Activated CD4-positive, alpha-beta T cell treated with anti-CD3 and anti-CD28 coated beads, Interleukin-2, amount 10 ng/mL, durations not matched to agents 7 days and 5 days (primary cell): ENCODE results near the gene MDP1. TPM values are rescaled to one million over a fixed set of nuclear protein-coding genes. Genes with fewer than 3 reads are reported as not detected.
A peak's percentile ranks its signal among the peaks of the same experiment; 100 is the strongest.

Experiments
- CTCF ChIA-PET: fragments of 350-600 bp; sonication (Branson Sonifier 250); formaldehyde crosslinking; loops from one replicate; lab custom pipeline; 2021; ENCODE audit warnings: antibody characterized with exemption; lab: Charles Lee
- POLR2A ChIA-PET: fragments of 350-600 bp; sonication (Branson Sonifier 250); formaldehyde crosslinking; loops from one replicate; lab custom pipeline; 2021; ENCODE audit warnings: antibody characterized with exemption; lab: Charles Lee
- DNase-seq: peaks from one replicate; pipeline ENCODE4 v3.0.0-alpha.2; 2020
- H3K27ac Mint-ChIP-seq: one replicate; pipeline ENCODE4 v1.8.0; 2021; ENCODE audit warnings: mild to moderate bottlenecking, moderate library complexity, mixed read lengths
- H3K27me3 Mint-ChIP-seq: one replicate; pipeline ENCODE4 v1.8.0; 2021; ENCODE audit warnings: mixed read lengths
- H3K36me3 Mint-ChIP-seq: one replicate; pipeline ENCODE4 v1.8.0; 2021; ENCODE audit warnings: low read depth, mixed read lengths
- H3K4me1 Mint-ChIP-seq: one replicate; pipeline ENCODE4 v1.8.0; 2021; ENCODE audit warnings: mixed read lengths
- H3K4me3 Mint-ChIP-seq: one replicate; pipeline ENCODE4 v1.8.0; 2021; ENCODE audit warnings: mild to moderate bottlenecking, moderate library complexity, mixed read lengths
- H3K9me3 Mint-ChIP-seq: one replicate; pipeline ENCODE4 v1.8.0; 2021; ENCODE audit warnings: mixed read lengths
- total RNA-seq, 2 experiments: library from RNA; stranded (reverse); gene quantifications; one replicate each; pipeline ENCODE4 v1.2.3, GENCODE V29; 2021

The MDP1 gene
- 10 to 100 TPM; 10.1 to 10.7 TPM for total RNA-seq

- Mint-ChIP-seq H3K36me3 (peaks cover 27% of the 10 kb centered on the region), H3K9me3 (no peaks in the 10 kb centered on the region), H3K4me1 (peaks cover 50% of the 10 kb centered on the region), H3K27ac (peak within 1 kb of the TSS; percentile 95), H3K4me3 (peak within 1 kb of the TSS; percentile 92), H3K27me3 (no peaks in the 10 kb centered on the region)
- POLR2A ChIA-PET = interaction anchor here (0.6 to 1.4 kb wide), 3 partner anchors 19 to 117 kb away, joined by 3 to 7 read pairs (median 4); partner anchors contain the start of gene IPO4
- CTCF ChIA-PET = interaction anchor here (0.6 to 2.5 kb wide), 26 partner anchors 10 to 226 kb away, joined by 3 to 20 read pairs (median 4); partner anchors contain the start of genes CIDEB, GMPR2, IRF9 and LTB4R
- peak; percentile 92 for DNase-seq
Observed at GRCh38 chr14:24215495-24216344, at the start of gene MDP1. MDP1 (minus strand) TSS chr14:24216066; CDS start chr14:24215955, 111 bp downstream.

GRCh38 chr14:24264298-24264697 lies 48.4 kb upstream of the MDP1 start:
- Mint-ChIP-seq H3K4me3 (no peak overlapping the region), H3K36me3 (peaks cover 13% of the 10 kb centered on the region), H3K27ac (peak overlapping the region; percentile 31), H3K4me1 (peaks cover 8% of the 10 kb centered on the region), H3K9me3 (no peaks in the 10 kb centered on the region), H3K27me3 (no peaks in the 10 kb centered on the region)
- ChIA-PET POLR2A (interaction anchor here (0.6 kb wide), 1 partner anchor 123 kb away, joined by 5 read pairs; the partner anchor contains the start of gene EMC9), CTCF (interaction anchor here (1.3 to 3.4 kb wide), 3 partner anchors 10 to 103 kb away, joined by 3 to 9 read pairs (median 6); partner anchors contain the start of genes IRF9 and TINF2)
- DNase-seq = no peak

- Mint-ChIP-seq H3K4me3 (no peak overlapping the region), H3K36me3 (peaks cover 13% of the 10 kb centered on the region), H3K4me1 (peaks cover 8% of the 10 kb centered on the region), H3K27me3 (no peaks in the 10 kb centered on the region), H3K9me3 (no peaks in the 10 kb centered on the region), H3K27ac (no peak overlapping the region)
- CTCF ChIA-PET = interaction anchor here (0.6 to 3.4 kb wide), 3 partner anchors 10 to 21 kb away, joined by 3 to 9 read pairs (median 6); partner anchors contain the start of gene TINF2
- POLR2A ChIA-PET = interaction anchor here (0.6 kb wide), 1 partner anchor 122 kb away, joined by 5 read pairs; the partner anchor contains the start of gene EMC9
- no peak for DNase-seq
Observed at GRCh38 chr14:24263848-24264247, 48.0 kb upstream of the MDP1 start.

- CTCF ChIA-PET = interaction anchor here (0.6 to 3.4 kb wide), 6 partner anchors 8 to 44 kb away, joined by 3 to 11 read pairs (median 7); partner anchors contain the start of genes RABGGTA and TINF2
- H3K4me1 Mint-ChIP-seq = peaks cover 8% of the 10 kb centered on the region
- no peak for DNase-seq
- peaks cover 13% of the 10 kb centered on the region for H3K36me3 Mint-ChIP-seq
- no peaks in the 10 kb centered on the region for H3K27me3 Mint-ChIP-seq
- no peak within 1 kb of the TSS for H3K27ac Mint-ChIP-seq
- no peak within 1 kb of the TSS for H3K4me3 Mint-ChIP-seq
- H3K9me3 Mint-ChIP-seq = no peaks in the 10 kb centered on the region
- POLR2A ChIA-PET = interaction anchor here (0.7 kb wide), 1 partner anchor 8 kb away, joined by 3 read pairs; the partner anchor contains the start of gene RABGGTA
Observed at GRCh38 chr14:24262821-24263733, 47.2 kb upstream of the MDP1 start, which contains the start of gene TGM1. TGM1 (minus strand) TSS chr14:24263177; CDS start chr14:24262352, 825 bp downstream.

- Mint-ChIP-seq H3K36me3 (peaks cover 8% of the 10 kb centered on the region), H3K4me1 (peaks cover 5% of the 10 kb centered on the region), H3K27me3 (no peaks in the 10 kb centered on the region), H3K4me3 (no peak overlapping the region), H3K9me3 (no peaks in the 10 kb centered on the region), H3K27ac (no peak overlapping the region)
- POLR2A ChIA-PET = no interaction called here
- CTCF ChIA-PET = interaction anchor here (0.7 to 2.0 kb wide), 5 partner anchors 10 to 45 kb away, joined by 3 to 11 read pairs (median 5); partner anchors contain the start of genes RABGGTA and TINF2
- DNase-seq = no peak
Observed at GRCh38 chr14:24261969-24262327, 46.1 kb upstream of the MDP1 start.

GRCh38 chr14:24261256-24261968 lies 45.5 kb upstream of the MDP1 start:
- POLR2A ChIA-PET = no interaction called here
- Mint-ChIP-seq H3K27ac (no peak overlapping the region), H3K4me3 (no peak overlapping the region)

GRCh38 chr14:24260780-24261157 lies 44.9 kb upstream of the MDP1 start:
- no peak overlapping the region for H3K27ac Mint-ChIP-seq
- no peaks in the 10 kb centered on the region for H3K4me1 Mint-ChIP-seq
- H3K4me3 Mint-ChIP-seq = no peak overlapping the region
- H3K9me3 Mint-ChIP-seq = no peaks in the 10 kb centered on the region
- H3K27me3 Mint-ChIP-seq = no peaks in the 10 kb centered on the region
- ChIA-PET POLR2A (no interaction called here), CTCF (no interaction called here)
- no peak for DNase-seq
- no peaks in the 10 kb centered on the region for H3K36me3 Mint-ChIP-seq

More at GRCh38 chr14:24261256-24261968, 45.5 kb upstream of the MDP1 start:
- no peaks in the 10 kb centered on the region for H3K27me3 Mint-ChIP-seq
- no peaks in the 10 kb centered on the region for H3K4me1 Mint-ChIP-seq
- H3K36me3 Mint-ChIP-seq = peaks cover 3% of the 10 kb centered on the region
- no peaks in the 10 kb centered on the region for H3K9me3 Mint-ChIP-seq
- CTCF ChIA-PET = interaction anchor here (0.7 to 2.0 kb wide), 4 partner anchors 10 to 22 kb away, joined by 3 to 11 read pairs (median 6); partner anchors contain the start of genes RABGGTA and TINF2
- no peak for DNase-seq

- Mint-ChIP-seq H3K4me1 (no peaks in the 10 kb centered on the region), H3K36me3 (no peaks in the 10 kb centered on the region), H3K9me3 (no peaks in the 10 kb centered on the region), H3K27ac (no peak overlapping the region), H3K27me3 (no peaks in the 10 kb centered on the region), H3K4me3 (no peak overlapping the region)
- POLR2A ChIA-PET = no interaction called here
- DNase-seq = no peak
- CTCF ChIA-PET = interaction anchor here (1.1 kb wide), 1 partner anchor 12 kb away, joined by 3 read pairs; no protein-coding TSS in a partner anchor
Observed at GRCh38 chr14:24260026-24260779, 44.3 kb upstream of the MDP1 start.

GRCh38 chr14:24259282-24260025 lies 43.6 kb upstream of the MDP1 start:
- Mint-ChIP-seq H3K9me3 (no peaks in the 10 kb centered on the region), H3K4me3 (no peak overlapping the region), H3K36me3 (no peaks in the 10 kb centered on the region), H3K27me3 (no peaks in the 10 kb centered on the region), H3K27ac (no peak overlapping the region), H3K4me1 (no peaks in the 10 kb centered on the region)
- no peak for DNase-seq
- POLR2A ChIA-PET = no interaction called here
- CTCF ChIA-PET = interaction anchor here (0.7 to 2.1 kb wide), 4 partner anchors 10 to 429 kb away, joined by 3 to 11 read pairs (median 4); partner anchors contain the start of gene RABGGTA

GRCh38 chr14:24258548-24259265 lies 42.8 kb upstream of the MDP1 start:
- Mint-ChIP-seq H3K4me3 (no peak overlapping the region), H3K27me3 (no peaks in the 10 kb centered on the region), H3K9me3 (no peaks in the 10 kb centered on the region), H3K27ac (no peak overlapping the region), H3K36me3 (peaks cover 5% of the 10 kb centered on the region), H3K4me1 (no peaks in the 10 kb centered on the region)
- POLR2A ChIA-PET = no interaction called here
- DNase-seq = no peak
- CTCF ChIA-PET = interaction anchor here (0.7 to 2.1 kb wide), 5 partner anchors 9 to 430 kb away, joined by 3 to 11 read pairs (median 4); partner anchors contain the start of genes CIDEB, DHRS1, NOP9 and RABGGTA
